Spleen (tissue), 11 donors: ENCODE measurements around the gene SGPL1. TPM values are rescaled to one million over a fixed set of nuclear protein-coding genes. Genes with fewer than 3 reads are reported as not detected.

Experiments used
- DNase-seq: peaks from one replicate; pipeline ENCODE4 v3.0.0-alpha.2; 2020
- H3K27ac ChIP-seq, 8 donors: fragments of 200-600 bp; sonication (generic) in 7 of 8; 1 replicate in 4 of 8; 2 replicates in 4 of 8; pipeline versions ENCODE4 v1.5.0 to v1.8.0; 2016 to 2021; ENCODE audit warnings: inconsistent platforms in 4 of 8, mild to moderate bottlenecking in 4 of 8, moderate library complexity in 1 of 8
- H3K27me3 ChIP-seq, 7 donors: fragments of 200-600 bp; sonication (generic) in 6 of 7; replicated peaks in 1 of 7; 1 replicate in 4 of 7; 2 replicates in 3 of 7; pipeline versions ENCODE4 v1.5.0 to v1.8.0; 2016 to 2021; ENCODE audit warnings: inconsistent platforms in 3 of 7, mild to moderate bottlenecking in 1 of 7
- H3K36me3 ChIP-seq, 6 donors: fragments of 200-600 bp; sonication (generic) in 5 of 6; 1 replicate in 4 of 6; 2 replicates in 2 of 6; pipeline versions ENCODE4 v1.5.0 to v1.8.0; 2016 to 2021; ENCODE audit warnings: inconsistent platforms in 2 of 6
- H3K4me1 ChIP-seq, 6 donors: fragments of 200-600 bp; sonication (generic) in 5 of 6; 1 replicate in 3 of 6; 2 replicates in 3 of 6; pipeline versions ENCODE4 v1.5.0 to v1.8.0; 2016 to 2021; ENCODE audit warnings: inconsistent platforms in 3 of 6
- H3K4me3 ChIP-seq, 8 donors: fragments of 200-600 bp; sonication (generic) in 7 of 8; 1 replicate in 4 of 8; 2 replicates in 4 of 8; pipeline versions ENCODE4 v1.5.0 to v1.8.0; 2016 to 2021; ENCODE audit warnings: inconsistent platforms in 4 of 8, mild to moderate bottlenecking in 4 of 8, moderate library complexity in 2 of 8
- H3K9me3 ChIP-seq, 8 donors: fragments of 200-600 bp; sonication (generic) in 7 of 8; 1 replicate in 4 of 8; 2 replicates in 4 of 8; pipeline versions ENCODE4 v1.5.0 to v1.8.0; 2016 to 2021; ENCODE audit warnings: inconsistent platforms in 4 of 8
- CTCF ChIP-seq, 11 experiments: fragments of 200-600 bp in 7 of 11; fragments of 450-650 bp in 4 of 11; sonication (generic) in 4 of 11; IDR thresholded peaks in 8 of 11; conservative IDR thresholded peaks in 3 of 11; 1 replicate in 7 of 11; 2 replicates in 4 of 11; pipeline versions ENCODE4 v1.4.0 to v1.8.0; 2016 to 2021; ENCODE audit warnings: antibody characterized with exemption in 11 of 11, inconsistent platforms in 4 of 11, mild to moderate bottlenecking in 1 of 11
- POLR2A ChIP-seq, 3 donors: fragments of 450-650 bp; IDR thresholded peaks; one replicate each; pipeline ENCODE4 v1.5.1; 2017; ENCODE audit warnings: antibody characterized with exemption in 3 of 3, mild to moderate bottlenecking in 1 of 3
- POLR2AphosphoS5 ChIP-seq, 3 donors: sonication (generic); formaldehyde crosslinking; IDR thresholded peaks; one replicate each; pipeline ENCODE4 v1.5.1; 2017; ENCODE audit warnings: antibody characterized with exemption in 3 of 3
- WGBS, 5 donors: extraction: QIAGEN DNeasy Blood & Tissue Kit in 3 of 5; methylation state at CpG; one replicate each; pipeline versions ENCODE4 v1.1.5 to v1.1.7; 2013 to 2018; 5-methylcytosine and 5-hydroxymethylcytosine counted together
- intact Hi-C: fragments of 100-400 bp; cut with DNase I; formaldehyde crosslinking; loops from one replicate; pipeline ENCODE4 v1.15.0; 2023; ENCODE audit warnings: low total_unique reads
- polyA plus RNA-seq, 3 donors: library from polyadenylated mRNA; stranded (reverse); fragments of 200-250 nt; gene quantifications; one replicate each; pipeline ENCODE4 v1.2.1, GENCODE V29; 2013
- total RNA-seq, 7 donors: library from RNA; depleted of rRNA in 3 of 7; stranded (reverse); fragments of >200 nt in 3 of 7; fragmentation: NEBNext Ultra II Directional in 4 of 7; extraction: Animal tissue kit (Norgen Biotek cat#: 25700) in 4 of 7; gene quantifications; one replicate each; pipeline versions ENCODE4 v1.1.0 to v1.2.1, GENCODE V29; 2016 to 2021
- donor health status: healthy with polysubstance abuse.
- donor health status: DM: no; HTN: no; CAD: no; lungs with moderate emphysema.
- donor health status: DM: no; HTN: no; CAD: no.
- donor health status: Bipolar disorder and iron deficiency.
- donor health status: healthy.
- donor health status: DM: no; HTN: no; CAD: no.
- donor health status: DM: yes; HTN: yes; CAD: no.

SGPL1 gene
- total and polyA plus RNA-seq, 10 donors = 6.8 to 75.1 (median 60.7) TPM

DNA sequence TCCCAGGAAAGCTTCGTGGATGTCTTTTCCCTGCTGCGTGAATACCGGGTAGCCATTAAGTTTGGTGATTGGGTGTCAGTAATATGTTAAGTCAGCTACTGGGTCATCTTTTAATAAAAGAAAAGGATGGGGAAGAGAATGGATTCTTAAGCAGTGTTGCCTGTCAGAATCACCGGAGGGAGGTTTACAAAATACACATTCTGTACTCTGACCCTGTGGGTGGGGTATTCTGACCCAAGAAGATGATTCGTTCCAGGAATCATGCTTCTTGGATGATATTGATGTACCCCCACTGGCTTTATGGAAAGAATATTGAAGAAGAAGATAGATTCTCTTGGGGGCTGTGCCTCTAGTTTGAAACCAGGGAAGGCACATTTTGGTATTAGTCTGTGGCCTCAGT lies 18.3 kb downstream of the SGPL1 start:
- intact Hi-C loops = no loop called here
- Histone ChIP-seq H3K27ac (peak overlapping the region in 1 of 8 donors; percentile 5), H3K4me1 (peaks cover 0 to 57% (median 12%) of the 10 kb centered on the region in 6 donors)

DNA sequence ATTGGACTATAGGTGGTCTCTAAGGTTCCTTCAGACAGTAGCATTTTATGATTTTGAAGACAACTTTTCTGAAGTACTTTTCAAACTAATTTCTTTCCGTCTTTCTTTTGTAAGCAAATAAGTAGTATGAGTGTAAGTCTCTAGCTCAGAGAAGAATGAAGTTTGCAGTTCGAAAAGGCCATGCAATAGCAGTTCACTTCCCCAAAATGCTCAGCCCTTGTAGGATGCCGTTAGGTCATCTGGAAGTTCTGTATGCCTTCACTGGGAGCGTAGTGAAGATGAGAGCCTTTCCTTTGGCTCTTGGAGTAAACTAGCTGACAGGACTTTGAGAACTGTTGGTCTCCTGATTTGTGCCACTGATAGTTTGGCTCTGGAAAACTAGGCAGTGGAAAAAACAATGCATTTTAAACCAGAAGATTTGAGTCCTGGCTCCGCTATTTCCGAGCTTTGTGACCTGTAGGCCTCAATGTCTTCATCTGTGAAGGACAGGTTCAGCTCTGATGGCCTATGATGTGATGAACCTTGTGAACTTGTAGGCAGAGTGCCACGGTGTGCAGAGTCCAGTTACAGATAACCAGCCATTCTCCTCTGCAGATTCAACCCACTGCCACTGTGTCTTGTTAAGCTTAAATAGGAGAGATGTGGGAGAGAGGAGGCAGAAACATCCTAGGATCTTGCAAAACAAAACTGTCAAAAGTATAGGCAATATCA lies 18.8 kb downstream of the SGPL1 start:
- intact Hi-C loops = no loop called here
- H3K9me3 ChIP-seq = peaks cover 0 to 11% (median 6%) of the 10 kb centered on the region in 8 donors
- WGBS, 5 donors = 69 to 90% (median 79%) methylated on average over 7 of the region's 7 CpGs
- peaks cover 0 to 57% (median 12%) of the 10 kb centered on the region in 6 donors for H3K4me1 ChIP-seq
- TF ChIP-seq POLR2AphosphoS5 (IDR thresholded peaks at IDR 0.05) = no peak
- no peak for TF ChIP-seq CTCF (IDR thresholded peaks at IDR 0.05 in 8 of 11, conservative IDR thresholded peaks at IDR 0.05 in 3 of 11)
- no peak for TF ChIP-seq POLR2A (IDR thresholded peaks at IDR 0.05)
- H3K36me3 ChIP-seq = peaks cover 0 to 56% (median 3%) of the 10 kb centered on the region in 6 donors
- H3K4me3 ChIP-seq = no peak overlapping the region
- H3K27me3 ChIP-seq = no peaks in the 10 kb centered on the region
- no peak for DNase-seq
- no peak overlapping the region for H3K27ac ChIP-seq

More for the DNA sequence above, 18.3 kb downstream of the SGPL1 start:
- no peak for DNase-seq
- 88 to 95% (median 94%) methylated on average over 5 of the region's 5 CpGs for whole genome bisulfite sequencing, 5 donors
- Histone ChIP-seq H3K36me3 (peaks cover 0 to 61% (median 3%) of the 10 kb centered on the region in 6 donors), H3K9me3 (peaks cover 0 to 11% (median 6%) of the 10 kb centered on the region in 8 donors), H3K4me3 (no peak overlapping the region), H3K27me3 (no peaks in the 10 kb centered on the region)
- no peak for TF ChIP-seq CTCF (IDR thresholded peaks at IDR 0.05 in 8 of 11, conservative IDR thresholded peaks at IDR 0.05 in 3 of 11)

GRCh38 chr10:70836319-70836718 lies 20.6 kb downstream of the SGPL1 start:
- no peak for TF ChIP-seq CTCF (IDR thresholded peaks at IDR 0.05 in 8 of 11, conservative IDR thresholded peaks at IDR 0.05 in 3 of 11)
- no peak for TF ChIP-seq POLR2A (IDR thresholded peaks at IDR 0.05)
- no peak for TF ChIP-seq POLR2AphosphoS5 (IDR thresholded peaks at IDR 0.05)
- Histone ChIP-seq H3K4me3 (no peak overlapping the region), H3K36me3 (peaks cover 0 to 43% (median under 1%) of the 10 kb centered on the region in 6 donors), H3K4me1 (peaks cover 0 to 47% (median 9%) of the 10 kb centered on the region in 6 donors), H3K27me3 (no peaks in the 10 kb centered on the region), H3K27ac (no peak overlapping the region), H3K9me3 (peaks cover 0 to 11% (median 6%) of the 10 kb centered on the region in 8 donors)
- no peak for DNase-seq
- 82 to 97% (median 89%) methylated on average over 2 of the region's 2 CpGs for WGBS, 5 donors
- intact Hi-C loops = no loop called here

- Histone ChIP-seq H3K4me1 (peaks cover 0 to 37% (median 4%) of the 10 kb centered on the region in 6 donors), H3K27ac (no peak overlapping the region), H3K36me3 (peaks cover 0 to 47% (median 0%) of the 10 kb centered on the region in 6 donors), H3K4me3 (no peak overlapping the region), H3K9me3 (peaks cover 0 to 11% (median 6%) of the 10 kb centered on the region in 8 donors), H3K27me3 (no peaks in the 10 kb centered on the region)
- intact Hi-C loops = no loop called here
- TF ChIP-seq POLR2AphosphoS5 (IDR thresholded peaks at IDR 0.05) = no peak
- TF ChIP-seq CTCF (IDR thresholded peaks at IDR 0.05 in 8 of 11, conservative IDR thresholded peaks at IDR 0.05 in 3 of 11) = no peak
- TF ChIP-seq POLR2A (IDR thresholded peaks at IDR 0.05) = no peak
- WGBS, 5 donors = 92 to 99% (median 97%) methylated on average over 3 of the region's 3 CpGs
- DNase-seq = no peak
Measured at GRCh38 chr10:70837660-70838059, 21.9 kb downstream of the SGPL1 start.
